Activated CD4-positive, CD25-positive, alpha-beta regulatory T cell (primary cell): ENCODE measurements around the gene ENTR1.

ENCODE experiments used
- DNase-seq, 4 experiments: peaks; one replicate each; lab custom pipeline; 2025; lab: John Stamatoyannopoulos, UW

The ENTR1 gene

DNA sequence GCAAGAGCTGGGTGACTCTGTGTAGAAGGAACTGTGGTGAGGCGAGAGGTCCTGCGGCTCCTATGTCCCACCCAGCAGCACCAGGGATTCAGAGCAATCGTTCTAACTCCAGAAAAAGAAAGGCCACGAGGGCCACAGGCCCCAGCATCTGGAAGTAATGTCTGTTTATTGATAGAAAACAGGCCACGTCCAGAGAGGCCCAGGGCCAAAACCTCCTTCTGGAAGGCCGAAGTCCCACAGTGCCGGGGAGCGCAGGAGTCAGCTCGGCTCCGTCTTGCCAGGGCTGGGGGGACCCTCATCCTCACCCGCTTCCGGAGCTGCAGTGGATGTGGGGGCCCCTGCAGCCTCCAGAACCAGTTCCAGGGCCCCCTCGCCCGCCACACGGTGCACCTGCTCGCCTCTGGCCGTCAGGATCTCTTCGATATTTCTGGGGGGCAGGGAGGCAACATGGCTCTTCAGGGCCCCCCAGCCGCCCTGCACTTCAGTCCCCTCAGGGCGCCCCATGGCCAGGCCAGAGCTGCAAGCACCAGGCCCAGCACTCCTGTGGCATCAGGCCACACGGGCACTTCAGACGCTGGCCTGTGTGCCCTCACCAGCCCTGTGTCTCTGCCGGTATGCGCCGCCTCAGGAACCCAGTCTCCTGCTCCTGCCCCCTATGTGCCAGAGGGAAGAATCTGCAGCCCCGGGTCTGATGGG, 48.5 kb downstream of the ENTR1 start:
- DNase-seq, result no peak

DNA sequence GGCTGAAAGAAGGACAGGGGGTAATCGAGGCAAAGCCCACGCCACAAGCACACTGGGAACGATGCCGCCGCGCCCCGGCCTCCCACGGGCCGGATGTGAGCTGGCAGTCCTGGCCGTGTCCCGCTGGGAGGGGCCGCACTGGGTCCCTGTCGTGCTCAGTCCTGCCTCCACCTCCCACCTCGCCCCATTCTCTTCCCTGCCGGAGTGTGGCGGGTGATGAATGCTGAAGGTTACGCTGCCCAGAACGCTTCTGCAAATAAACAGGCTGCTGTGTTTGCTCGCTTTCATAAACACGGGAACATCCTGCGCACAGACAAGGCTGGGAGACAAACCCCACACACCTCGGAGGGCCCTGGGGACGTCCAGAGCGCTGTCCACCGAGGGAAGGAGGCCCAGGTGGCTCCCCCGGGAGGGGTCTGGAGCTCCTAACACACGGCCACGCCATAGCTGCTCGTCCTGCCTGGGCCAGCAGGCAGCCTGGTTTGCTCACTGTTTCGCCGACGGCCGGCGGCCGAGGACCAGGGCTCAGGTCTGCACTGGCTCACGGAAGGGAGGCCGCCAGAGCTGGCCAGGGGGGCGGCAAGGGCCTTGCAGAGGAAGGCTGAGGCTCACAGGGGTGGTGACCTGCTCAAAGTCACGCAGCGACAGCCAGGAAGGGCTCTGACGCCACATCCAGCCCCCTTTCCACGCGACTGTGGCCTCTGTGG, 49.2 kb downstream of the ENTR1 start:
- no peak for DNase-seq

DNA sequence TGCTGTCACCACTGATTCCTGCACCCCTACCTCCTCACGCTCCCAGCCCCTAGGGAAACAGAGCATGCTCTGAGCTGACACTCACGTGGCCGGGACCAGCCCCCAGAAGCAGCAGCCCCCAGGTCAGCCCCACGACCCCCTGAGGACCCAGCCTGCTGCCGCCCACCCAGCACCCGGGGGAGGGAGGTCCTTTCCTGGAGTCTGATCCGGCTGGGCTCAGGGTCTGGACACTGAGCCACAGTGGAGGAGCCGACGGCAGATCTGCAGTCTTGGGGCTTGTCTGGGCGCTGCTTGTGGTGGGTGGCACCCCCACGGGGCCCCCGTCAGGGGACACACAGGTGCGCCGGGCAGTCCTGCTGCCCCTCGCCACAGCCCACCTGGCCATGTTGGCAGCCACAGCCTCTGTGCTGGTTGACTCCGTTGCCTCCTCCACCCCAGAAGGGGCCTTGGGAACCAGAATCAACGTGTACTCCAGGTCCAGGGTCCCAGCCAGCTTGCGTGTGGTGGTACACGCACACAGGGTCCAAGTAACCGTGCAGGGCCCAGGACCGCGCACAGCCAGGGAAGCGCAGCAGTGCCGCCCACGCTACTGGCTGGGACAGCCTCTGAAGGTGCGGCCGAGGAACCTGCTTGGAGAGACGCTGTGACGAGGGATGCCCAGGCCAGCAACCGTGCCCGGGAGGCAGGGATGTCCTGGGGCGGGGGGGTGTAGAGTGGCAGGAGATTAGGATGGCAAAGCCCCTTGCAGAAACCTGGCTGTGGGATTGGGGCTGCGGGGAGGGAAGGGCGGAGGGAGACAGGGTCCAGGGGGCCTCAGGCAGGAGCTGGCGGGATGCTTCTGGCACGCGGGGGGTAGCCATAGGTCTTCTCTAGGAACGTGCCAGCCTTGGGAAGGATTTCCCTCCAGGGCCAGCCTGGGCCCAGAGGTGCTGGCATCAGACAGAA, 50.4 kb downstream of the ENTR1 start:
- no peak for DNase-seq

DNA sequence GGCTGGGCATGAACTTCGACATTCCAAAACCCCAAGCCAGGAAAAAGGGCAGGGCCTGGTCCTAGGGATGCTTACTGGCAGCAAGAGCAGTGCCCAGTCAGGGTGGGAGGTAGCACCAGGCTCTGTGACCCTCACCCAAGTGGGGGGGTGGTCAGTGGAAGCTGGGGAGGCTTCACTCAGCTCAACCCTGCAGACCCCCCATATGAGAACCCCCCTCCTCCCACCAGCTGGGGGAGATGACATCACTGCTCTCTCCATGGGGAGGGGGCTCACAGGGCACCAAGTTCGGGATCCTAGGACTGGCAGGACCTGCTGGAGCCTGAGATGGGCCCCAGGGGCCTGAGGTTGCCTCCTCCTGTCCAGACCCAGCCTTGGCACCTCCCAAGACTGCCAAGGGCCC, 51.5 kb downstream of the ENTR1 start:
- no peak for DNase-seq

DNA sequence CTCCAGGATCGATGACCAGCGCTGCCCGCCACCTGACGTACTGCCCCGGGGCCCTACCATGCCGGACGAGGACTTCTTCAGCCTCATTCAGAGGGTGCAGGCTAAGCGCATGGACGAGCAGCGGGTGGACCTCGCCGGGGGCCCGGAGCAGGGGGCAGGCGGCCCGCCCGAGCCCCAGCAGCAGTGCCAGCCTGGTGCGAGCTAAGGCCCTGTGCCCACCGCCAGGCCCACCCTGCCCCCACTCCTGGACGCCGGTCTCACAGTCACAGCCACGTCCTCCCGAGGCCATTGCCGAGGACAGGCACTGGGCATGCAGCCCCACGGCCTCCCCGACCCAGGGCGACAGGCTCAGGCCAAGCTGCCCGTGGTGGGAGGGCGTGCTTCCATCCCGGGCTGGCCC, 52.4 kb downstream of the ENTR1 start:
- no peak for DNase-seq

DNA sequence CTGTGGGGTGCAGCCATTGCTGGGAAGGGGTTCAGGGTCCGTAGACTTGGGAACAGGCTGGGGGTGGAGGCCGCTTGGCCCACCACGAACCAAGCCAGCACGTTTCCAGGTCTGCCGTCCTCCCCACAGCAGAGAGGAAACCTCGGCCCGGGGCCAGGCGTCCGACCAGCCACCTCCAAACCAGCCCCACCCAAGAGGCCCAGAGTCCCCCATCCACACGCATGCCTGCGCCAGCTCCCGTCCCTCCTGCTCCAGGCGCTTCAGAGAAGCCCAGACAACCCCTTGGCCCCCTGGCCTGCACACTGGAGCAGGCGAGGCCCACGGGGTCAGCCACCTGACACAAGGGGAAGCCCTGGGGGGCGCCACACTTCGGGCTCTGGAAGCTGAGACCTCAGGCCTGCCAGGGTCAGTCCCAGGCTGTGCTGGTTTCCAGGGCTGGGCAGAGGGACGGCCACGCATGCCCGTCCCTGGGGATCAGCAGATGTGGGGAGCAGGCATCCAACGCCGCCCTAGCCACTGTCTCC, 53.1 kb downstream of the ENTR1 start:
- no peak for DNase-seq

DNA sequence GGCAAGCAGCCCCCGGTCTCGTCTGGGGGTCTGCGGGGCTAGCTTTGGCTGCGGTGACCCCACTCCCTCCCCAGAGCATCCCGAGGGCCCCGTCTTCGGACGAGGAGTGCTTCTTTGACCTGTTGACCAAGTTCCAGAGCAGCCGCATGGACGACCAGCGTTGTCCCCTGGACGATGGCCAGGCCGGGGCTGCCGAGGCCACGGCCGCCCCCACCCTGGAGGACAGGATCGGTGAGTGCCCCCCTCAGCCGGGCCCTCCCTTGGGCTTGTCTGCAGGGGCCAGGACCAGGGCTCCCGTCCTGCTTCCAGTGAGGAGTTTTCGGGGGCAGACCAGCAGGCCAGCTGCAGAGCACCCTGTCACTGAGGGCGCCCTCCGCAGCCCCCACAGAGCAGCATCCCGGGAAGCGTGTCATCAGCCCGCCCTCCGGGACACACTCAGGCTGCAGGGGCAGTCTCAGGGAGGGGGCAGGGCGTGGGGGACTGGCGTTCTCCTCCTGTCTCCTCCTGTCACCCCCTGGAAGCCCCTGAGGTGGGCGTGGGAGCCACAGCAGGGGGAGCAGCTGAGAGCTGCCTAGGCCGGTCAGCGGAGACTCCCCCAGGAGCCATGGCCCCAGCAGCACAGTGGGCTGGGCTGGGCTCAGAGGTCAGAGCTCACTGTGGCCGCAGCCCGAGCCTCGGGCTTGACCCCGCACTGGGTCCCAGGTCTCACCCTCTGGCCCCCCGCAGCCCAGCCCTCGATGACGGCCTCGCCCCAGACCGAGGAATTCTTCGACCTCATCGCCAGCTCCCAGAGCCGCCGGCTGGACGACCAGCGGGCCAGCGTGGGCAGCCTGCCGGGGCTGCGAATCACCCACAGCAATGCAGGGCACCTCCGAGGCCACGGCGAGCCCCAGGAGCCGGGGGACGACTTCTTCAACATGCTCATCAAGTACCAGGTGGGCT, 54.5 kb downstream of the ENTR1 start:
- no peak for DNase-seq

DNA sequence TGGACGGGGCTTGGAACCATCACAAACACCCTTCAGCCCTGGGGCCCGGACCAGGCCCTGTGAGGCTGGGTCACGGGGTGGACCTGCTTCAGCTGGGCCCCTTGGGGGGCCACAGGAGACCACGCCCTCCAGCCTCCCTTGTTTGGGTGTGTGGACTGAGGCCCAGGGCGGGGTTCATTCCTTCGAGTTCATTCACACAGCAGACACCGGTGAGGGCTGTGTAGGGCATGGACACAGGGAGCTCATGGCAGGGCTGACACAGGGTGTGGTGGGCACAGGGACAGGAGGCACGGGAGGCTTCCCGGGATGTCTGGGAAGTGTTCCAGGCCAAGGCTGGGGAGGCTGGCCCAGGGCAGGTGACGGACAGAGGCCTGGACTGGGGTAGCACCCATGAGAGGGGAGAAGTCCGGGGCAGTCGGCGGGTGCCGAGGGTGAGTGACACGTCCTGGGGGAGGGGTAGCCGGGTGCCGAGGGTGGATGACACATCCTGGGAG, 55.8 kb downstream of the ENTR1 start:
- DNase-seq, result no peak

DNA sequence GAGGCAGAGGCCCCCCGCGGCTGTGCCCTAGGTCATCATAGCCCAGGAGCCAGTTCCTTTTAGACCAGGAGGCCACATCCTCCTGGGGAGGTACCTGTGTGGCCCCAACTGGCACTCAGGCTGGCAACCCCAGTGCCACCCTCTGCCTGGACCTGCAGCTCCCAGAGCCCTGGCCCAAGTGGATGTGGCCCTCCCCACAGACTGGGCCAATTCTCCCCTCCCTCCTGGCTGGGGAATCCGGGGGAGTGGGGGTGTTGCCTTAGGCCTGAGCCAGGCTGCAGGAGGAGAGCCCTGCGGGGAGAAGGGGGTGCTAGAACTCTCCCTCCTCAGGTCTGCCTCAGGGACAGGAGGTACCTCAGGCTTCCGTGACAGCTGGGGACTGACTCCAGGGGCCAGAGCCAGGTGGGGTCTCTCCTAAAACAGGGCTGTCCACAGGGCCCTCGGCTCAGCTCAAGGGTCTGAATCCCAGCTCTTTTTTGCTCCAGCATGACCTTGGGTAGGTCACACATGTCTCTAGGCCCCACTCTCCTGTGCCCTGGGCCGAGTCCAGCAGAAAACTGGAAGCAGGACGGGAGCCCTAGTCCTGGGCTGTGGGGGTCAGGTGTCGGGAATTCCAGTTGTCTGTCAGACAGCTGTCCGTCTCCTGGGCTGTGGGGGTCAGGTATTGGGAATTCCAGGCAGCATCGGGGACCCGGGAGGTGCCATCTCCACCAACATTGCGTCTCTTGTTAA, 56.5 kb downstream of the ENTR1 start:
- no peak for DNase-seq

DNA sequence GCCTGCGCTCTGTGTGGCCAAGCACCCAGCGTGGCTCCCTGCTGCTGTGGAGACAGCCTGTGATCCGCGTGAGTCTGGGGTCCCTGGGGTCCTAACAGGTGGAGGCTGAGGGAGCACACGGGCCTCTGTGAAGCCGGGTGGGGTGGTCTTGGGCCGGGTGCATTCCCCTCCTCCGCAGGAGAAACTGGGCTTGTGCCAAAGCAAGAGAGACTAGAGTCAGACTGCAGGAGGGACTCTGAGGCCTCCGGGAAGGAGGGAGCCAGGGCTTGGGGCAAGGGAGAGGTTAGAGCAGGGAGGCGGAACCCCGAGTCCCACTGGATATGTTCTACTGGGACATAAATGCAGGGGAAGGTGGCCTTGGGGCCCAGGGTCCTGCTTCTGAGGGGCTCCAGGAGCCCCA, 57.3 kb downstream of the ENTR1 start:
- DNase-seq, result no peak

DNA sequence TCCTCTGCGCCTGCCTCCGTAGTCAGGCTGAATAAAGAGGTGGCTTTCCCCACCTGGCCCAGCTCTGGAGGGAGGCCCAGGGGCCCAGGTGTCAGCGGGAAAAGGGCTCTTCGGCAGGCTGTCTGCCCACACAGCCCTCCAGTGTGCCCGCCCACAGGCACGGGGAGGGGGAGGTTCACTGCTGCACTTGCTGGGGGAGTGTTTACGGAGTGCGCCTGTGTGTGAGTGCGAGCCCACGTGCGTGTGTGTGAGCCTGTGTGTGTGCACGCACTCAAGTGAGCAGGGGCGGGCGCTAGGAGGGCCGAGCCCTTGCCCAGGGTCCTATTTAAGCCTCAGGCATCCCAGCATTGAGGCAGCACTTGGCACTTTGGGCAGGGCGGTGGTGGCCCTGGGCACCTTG, 57.7 kb downstream of the ENTR1 start:
- no peak for DNase-seq
